CD4-positive, CD25-positive, alpha-beta regulatory T cell (primary cell): Measurements from ENCODE around the gene RNF5. TPM values are rescaled to one million over a fixed set of nuclear protein-coding genes. Genes with fewer than 3 reads are reported as not detected.

Experiments used
- ATAC-seq, 2 donors: fragments of 150-1000 bp; cut with Tn5 transposase; one replicate each; pipeline ENCODE4 v1.10.0; 2021; ENCODE audit warnings: low read depth in 2 of 2, moderate number of reproducible peaks in 2 of 2, moderate library complexity in 1 of 2
- DNase-seq, 3 donors: peaks; one replicate each; pipeline versions ENCODE4 v3.0.0 to v3.0.0-alpha.2; 2012 to 2022; ENCODE audit warnings: mixed read lengths in 1 of 3
- H3K27ac ChIP-seq: one replicate; pipeline ENCODE4 v1.7.0; 2013; ENCODE audit warnings: mild to moderate bottlenecking, low read length; ENCODE audit not compliant: insufficient read depth, poor library complexity, severe bottlenecking
- H3K27me3 ChIP-seq: one replicate; pipeline ENCODE4 v1.7.0; 2013; ENCODE audit warnings: low read length; ENCODE audit not compliant: control insufficient read depth, insufficient read depth
- H3K36me3 ChIP-seq: one replicate; pipeline ENCODE4 v1.7.0; 2013; ENCODE audit warnings: mild to moderate bottlenecking, low read length, moderate library complexity; ENCODE audit not compliant: control insufficient read depth, insufficient read depth
- H3K4me1 ChIP-seq: 2 replicates; pipeline ENCODE4 v1.7.0; 2013; ENCODE audit warnings: mild to moderate bottlenecking, low read length; ENCODE audit not compliant: insufficient read depth, control insufficient read depth, poor library complexity, severe bottlenecking
- H3K4me3 ChIP-seq: one replicate; pipeline ENCODE4 v1.7.0; 2013; ENCODE audit warnings: low read depth, mild to moderate bottlenecking, low read length, moderate library complexity
- H3K9me3 ChIP-seq, 2 experiments: 1 replicate in 1 of 2; 2 replicates in 1 of 2; pipeline ENCODE4 v1.7.0; 2013; ENCODE audit warnings: low read length in 2 of 2, mild to moderate bottlenecking in 1 of 2, moderate library complexity in 1 of 2; ENCODE audit not compliant: control insufficient read depth in 2 of 2
- H3K27ac Mint-ChIP-seq, 3 donors: one replicate each; pipeline ENCODE4 v1.8.0; 2020 to 2022; ENCODE audit warnings: mild to moderate bottlenecking in 3 of 3, mixed read lengths in 3 of 3, moderate library complexity in 2 of 3
- H3K27me3 Mint-ChIP-seq: one replicate; pipeline ENCODE4 v1.8.0; 2022; ENCODE audit warnings: mild to moderate bottlenecking, mixed read lengths
- H3K36me3 Mint-ChIP-seq: one replicate; pipeline ENCODE4 v1.8.0; 2020; ENCODE audit warnings: mixed read lengths
- H3K4me1 Mint-ChIP-seq, 4 donors: one replicate each; pipeline ENCODE4 v1.8.0; 2020 to 2022; ENCODE audit warnings: mixed read lengths in 4 of 4, mild to moderate bottlenecking in 1 of 4
- H3K4me3 Mint-ChIP-seq, 4 donors: one replicate each; pipeline ENCODE4 v1.8.0; 2020 to 2022; ENCODE audit warnings: mild to moderate bottlenecking in 4 of 4, mixed read lengths in 4 of 4, moderate library complexity in 3 of 4
- H3K9me3 Mint-ChIP-seq, 7 donors: one replicate each; pipeline ENCODE4 v1.8.0; 2020 to 2022; ENCODE audit warnings: mixed read lengths in 7 of 7, mild to moderate bottlenecking in 3 of 7, moderate library complexity in 2 of 7
- polyA plus RNA-seq, 4 donors: library from polyadenylated mRNA; unstranded; fragments of 300-500 nt; fragmentation: Illumina TruSeq; gene quantifications; one replicate each; pipeline ENCODE4 v1.2.3, GENCODE V29; 2021
- total RNA-seq: library from RNA; stranded (reverse); gene quantifications from one replicate; pipeline ENCODE4 v1.2.3, GENCODE V29; 2022

The RNF5 gene
- total and polyA plus RNA-seq, 5 donors from 2014 or later: 30.0 to 135 (median 127) TPM

DNA sequence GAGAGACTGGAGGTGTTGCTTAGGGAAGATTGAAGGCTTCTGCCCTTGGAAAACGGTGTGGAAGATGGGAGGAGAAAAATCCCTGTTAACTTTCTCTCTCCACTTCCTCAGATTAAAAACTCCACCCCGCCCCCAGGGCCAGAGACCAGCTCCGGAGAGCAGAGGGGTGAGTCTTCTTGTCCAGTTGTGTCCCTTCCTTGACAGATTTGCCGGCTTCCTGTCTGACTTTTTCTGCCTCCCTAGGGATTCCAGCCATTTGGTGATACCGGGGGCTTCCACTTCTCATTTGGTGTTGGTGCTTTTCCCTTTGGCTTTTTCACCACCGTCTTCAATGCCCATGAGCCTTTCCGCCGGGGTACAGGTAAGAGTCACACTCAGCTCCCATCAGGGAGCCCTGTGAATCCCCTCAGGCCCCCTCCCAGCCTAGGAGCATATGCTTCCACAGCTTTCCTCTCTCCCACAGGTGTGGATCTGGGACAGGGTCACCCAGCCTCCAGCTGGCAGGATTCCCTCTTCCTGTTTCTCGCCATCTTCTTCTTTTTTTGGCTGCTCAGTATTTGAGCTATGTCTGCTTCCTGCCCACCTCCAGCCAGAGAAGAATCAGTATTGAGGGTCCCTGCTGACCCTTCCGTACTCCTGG is 1.7 kb downstream of the RNF5 start:
- peaks cover 19% of the 10 kb centered on the region for H3K36me3 Mint-ChIP-seq
- H3K4me1 ChIP-seq: peaks cover 43% of the 10 kb centered on the region

GRCh38 chr6:32181148-32181702 is 3.0 kb downstream of the RNF5 start:
- Mint-ChIP-seq H3K27ac (peak overlapping the region in 1 of 3 donors; percentile 79), H3K9me3 (no peaks in the 10 kb centered on the region), H3K4me3 (peak overlapping the region in 1 of 4 donors; percentile 69), H3K4me1 (peaks cover 6 to 71% (median 40%) of the 10 kb centered on the region in 4 donors), H3K36me3 (peaks cover 26% of the 10 kb centered on the region), H3K27me3 (no peaks in the 10 kb centered on the region)
- peaks cover 27% of the 10 kb centered on the region for H3K36me3 ChIP-seq
- DNase-seq: no peak
- no peak overlapping the region for H3K4me3 ChIP-seq
- H3K27me3 ChIP-seq: no peaks in the 10 kb centered on the region
- ATAC-seq: no peak
- peaks cover 34% of the 10 kb centered on the region for H3K4me1 ChIP-seq
- no peak overlapping the region for H3K27ac ChIP-seq
- no peaks in the 10 kb centered on the region for H3K9me3 ChIP-seq

More for the DNA sequence above, 1.7 kb downstream of the RNF5 start:
- Histone ChIP-seq H3K4me3 (no peak overlapping the region), H3K36me3 (peaks cover 27% of the 10 kb centered on the region), H3K27me3 (no peaks in the 10 kb centered on the region), H3K9me3 (no peaks in the 10 kb centered on the region), H3K27ac (peak overlapping the region; percentile 97)
- H3K9me3 Mint-ChIP-seq: no peaks in the 10 kb centered on the region
- peak overlapping the region; percentile 69 to 98 (median 90) for H3K4me3 Mint-ChIP-seq
- ATAC-seq: no peak
- peaks cover 6 to 72% (median 33%) of the 10 kb centered on the region in 4 donors for H3K4me1 Mint-ChIP-seq
- H3K27me3 Mint-ChIP-seq: no peaks in the 10 kb centered on the region
- H3K27ac Mint-ChIP-seq: peak overlapping the region; percentile 15 to 73 (median 64)
- DNase-seq: no peak

DNA sequence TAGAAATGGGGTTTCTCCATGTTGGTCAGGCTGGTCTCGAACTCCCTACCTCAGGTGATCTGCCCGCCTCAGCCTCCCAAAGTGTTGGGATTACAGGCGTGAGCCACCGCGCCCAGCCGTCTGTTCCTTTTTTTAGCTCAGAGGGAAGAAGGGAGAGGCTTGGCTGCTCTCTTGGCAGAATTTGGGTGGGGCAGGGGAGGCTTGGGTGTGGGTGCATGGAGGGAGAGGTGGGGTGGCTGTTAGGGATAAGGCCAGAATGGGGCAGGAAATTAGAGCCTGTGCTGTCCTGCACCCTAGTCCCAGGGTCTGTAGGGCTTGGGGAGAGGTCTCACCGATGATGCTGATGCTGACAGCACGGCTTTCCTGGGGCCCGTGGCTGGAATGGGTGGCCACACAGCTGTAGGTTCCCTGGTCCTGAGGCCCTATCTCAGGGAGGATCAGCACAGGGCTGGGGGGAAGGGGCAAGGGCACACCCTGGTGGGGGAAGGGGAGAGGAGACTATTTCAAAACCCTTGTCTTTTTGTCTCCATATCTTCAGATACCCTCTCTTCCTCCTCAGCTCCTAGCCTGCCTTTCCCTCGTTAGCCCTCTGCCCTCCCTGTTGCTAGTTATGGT is 3.8 kb downstream of the RNF5 start:
- H3K36me3 ChIP-seq: peaks cover 34% of the 10 kb centered on the region
- DNase-seq (no peak), ATAC-seq (no peak)
- H3K9me3 Mint-ChIP-seq: no peaks in the 10 kb centered on the region
- H3K27ac Mint-ChIP-seq: no peak overlapping the region
- no peak overlapping the region for H3K27ac ChIP-seq
- H3K27me3 ChIP-seq: no peaks in the 10 kb centered on the region
- peaks cover 34% of the 10 kb centered on the region for H3K36me3 Mint-ChIP-seq
- H3K27me3 Mint-ChIP-seq: no peaks in the 10 kb centered on the region
- no peaks in the 10 kb centered on the region for H3K9me3 ChIP-seq
- no peak overlapping the region for H3K4me3 ChIP-seq
- H3K4me3 Mint-ChIP-seq: no peak overlapping the region
- H3K4me1 Mint-ChIP-seq: peaks cover 7 to 71% (median 40%) of the 10 kb centered on the region in 4 donors
- H3K4me1 ChIP-seq: peaks cover 34% of the 10 kb centered on the region

- ATAC-seq (no peak), DNase-seq (no peak)
- no peak overlapping the region for H3K4me3 Mint-ChIP-seq
- peak overlapping the region in 1 of 3 donors; percentile 42 for H3K27ac Mint-ChIP-seq
- H3K4me1 Mint-ChIP-seq: peaks cover 6 to 71% (median 40%) of the 10 kb centered on the region in 4 donors
- H3K36me3 Mint-ChIP-seq: peaks cover 40% of the 10 kb centered on the region
- no peaks in the 10 kb centered on the region for H3K27me3 Mint-ChIP-seq
- Histone ChIP-seq H3K4me1 (peaks cover 35% of the 10 kb centered on the region), H3K36me3 (peaks cover 39% of the 10 kb centered on the region), H3K9me3 (no peaks in the 10 kb centered on the region), H3K4me3 (no peak overlapping the region), H3K27me3 (no peaks in the 10 kb centered on the region), H3K27ac (no peak overlapping the region)
- no peaks in the 10 kb centered on the region for H3K9me3 Mint-ChIP-seq
These were observed 4.4 kb downstream of the RNF5 start for GRCh38 chr6:32182555-32182981.

GRCh38 chr6:32183030-32183429 is 4.8 kb downstream of the RNF5 start:
- Mint-ChIP-seq H3K27ac (peak overlapping the region in 2 of 3 donors; percentile 35 to 42), H3K4me1 (peaks cover 6 to 73% (median 42%) of the 10 kb centered on the region in 4 donors), H3K27me3 (no peaks in the 10 kb centered on the region), H3K4me3 (no peak overlapping the region), H3K36me3 (peaks cover 41% of the 10 kb centered on the region), H3K9me3 (no peaks in the 10 kb centered on the region)
- Histone ChIP-seq H3K4me1 (peaks cover 39% of the 10 kb centered on the region), H3K9me3 (no peaks in the 10 kb centered on the region), H3K27me3 (no peaks in the 10 kb centered on the region), H3K27ac (no peak overlapping the region), H3K36me3 (peaks cover 44% of the 10 kb centered on the region), H3K4me3 (no peak overlapping the region)
- ATAC-seq: no peak
- DNase-seq: no peak

GRCh38 chr6:32183483-32184083 is 5.4 kb downstream of the RNF5 start:
- no peak overlapping the region for H3K27ac ChIP-seq
- no peaks in the 10 kb centered on the region for H3K9me3 ChIP-seq
- peaks cover 44% of the 10 kb centered on the region for H3K36me3 ChIP-seq
- DNase-seq: no peak
- H3K4me3 ChIP-seq: no peak overlapping the region
- H3K4me1 Mint-ChIP-seq: peaks cover 6 to 75% (median 41%) of the 10 kb centered on the region in 4 donors
- peak overlapping the region in 1 of 3 donors; percentile 35 for H3K27ac Mint-ChIP-seq
- peaks cover 42% of the 10 kb centered on the region for H3K4me1 ChIP-seq
- no peaks in the 10 kb centered on the region for H3K27me3 ChIP-seq
- H3K4me3 Mint-ChIP-seq: peak overlapping the region in 1 of 4 donors; percentile 29
- H3K27me3 Mint-ChIP-seq: no peaks in the 10 kb centered on the region
- no peak for ATAC-seq
- no peaks in the 10 kb centered on the region for H3K9me3 Mint-ChIP-seq
- H3K36me3 Mint-ChIP-seq: peaks cover 41% of the 10 kb centered on the region

- H3K9me3 Mint-ChIP-seq: no peaks in the 10 kb centered on the region
- DNase-seq: no peak
- Histone ChIP-seq H3K9me3 (no peaks in the 10 kb centered on the region), H3K27me3 (no peaks in the 10 kb centered on the region), H3K4me1 (peaks cover 42% of the 10 kb centered on the region), H3K27ac (peak within 1 kb of the TSS; percentile 67), H3K4me3 (no peak within 1 kb of the TSS), H3K36me3 (peaks cover 44% of the 10 kb centered on the region)
- no peak for ATAC-seq
- no peaks in the 10 kb centered on the region for H3K27me3 Mint-ChIP-seq
- peak within 1 kb of the TSS; percentile 35 to 90 (median 42) for H3K27ac Mint-ChIP-seq
- peak within 1 kb of the TSS in 1 of 4 donors; percentile 29 for H3K4me3 Mint-ChIP-seq
- H3K4me1 Mint-ChIP-seq: peaks cover 6 to 75% (median 42%) of the 10 kb centered on the region in 4 donors
- peaks cover 38% of the 10 kb centered on the region for H3K36me3 Mint-ChIP-seq
These were observed 6.0 kb downstream of the RNF5 start, which contains the start of gene AGER for GRCh38 chr6:32184084-32184640. Gene AGER (minus strand): TSS chr6:32184253. CDS start chr6:32184222, 31 bp downstream.
